ENCODE results near the gene NPAS2. TPM values are rescaled to one million over a fixed set of nuclear protein-coding genes. Genes with fewer than 3 reads are reported as not detected.
A peak's percentile ranks its signal among the peaks of the same experiment; 100 is the strongest.

The NPAS2 gene
- total RNA-seq, 4 donors from 2014 or later = 63.0 to 134 (median 115) TPM

DNA sequence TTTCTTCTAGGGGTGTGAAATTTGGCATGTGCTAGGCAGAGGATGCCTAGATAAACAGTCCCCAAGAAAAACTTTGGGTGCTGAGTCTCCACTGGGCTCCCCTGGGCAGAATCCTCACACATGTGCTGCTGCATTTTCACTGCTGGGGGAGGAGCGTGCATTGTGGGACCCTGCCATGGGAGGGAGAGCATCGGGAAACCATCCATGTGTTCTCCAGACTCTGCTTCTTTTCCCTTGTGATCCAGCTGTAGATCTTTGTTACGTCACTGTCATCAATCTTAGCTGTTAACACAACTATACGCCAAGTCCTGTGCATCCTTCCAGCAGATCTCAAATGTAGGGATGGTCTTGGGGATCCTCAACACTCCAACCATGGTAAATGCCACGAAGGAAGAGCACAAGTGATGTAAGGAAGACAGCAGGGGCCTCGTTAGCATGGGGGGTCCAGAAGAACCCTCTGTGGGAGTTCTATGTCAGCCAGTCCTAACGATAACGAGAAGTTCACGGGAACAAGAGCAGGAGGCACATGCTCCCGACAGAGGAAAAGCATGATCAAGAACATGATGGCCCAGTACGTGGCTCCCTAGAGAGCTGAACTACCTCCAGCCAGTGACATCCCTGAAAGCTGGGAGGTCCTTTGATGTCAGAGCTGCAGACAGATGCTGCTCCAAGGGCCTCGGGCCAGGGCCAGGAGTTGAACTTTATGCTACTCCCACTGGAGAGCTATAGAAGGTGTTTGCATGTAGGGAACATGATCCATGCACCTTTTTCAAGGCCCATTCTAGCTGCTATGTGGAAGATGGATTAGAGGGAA lies 41.1 kb upstream of the NPAS2 start:
- no peak for TF ChIP-seq POLR2A (IDR thresholded peaks at IDR 0.05)
- no peak for TF ChIP-seq POLR2AphosphoS5 (IDR thresholded peaks at IDR 0.05)
- TF ChIP-seq EP300 (IDR thresholded peaks at IDR 0.05; ENCODE audit: low read depth) = no peak
- TF ChIP-seq, protein P1, sequence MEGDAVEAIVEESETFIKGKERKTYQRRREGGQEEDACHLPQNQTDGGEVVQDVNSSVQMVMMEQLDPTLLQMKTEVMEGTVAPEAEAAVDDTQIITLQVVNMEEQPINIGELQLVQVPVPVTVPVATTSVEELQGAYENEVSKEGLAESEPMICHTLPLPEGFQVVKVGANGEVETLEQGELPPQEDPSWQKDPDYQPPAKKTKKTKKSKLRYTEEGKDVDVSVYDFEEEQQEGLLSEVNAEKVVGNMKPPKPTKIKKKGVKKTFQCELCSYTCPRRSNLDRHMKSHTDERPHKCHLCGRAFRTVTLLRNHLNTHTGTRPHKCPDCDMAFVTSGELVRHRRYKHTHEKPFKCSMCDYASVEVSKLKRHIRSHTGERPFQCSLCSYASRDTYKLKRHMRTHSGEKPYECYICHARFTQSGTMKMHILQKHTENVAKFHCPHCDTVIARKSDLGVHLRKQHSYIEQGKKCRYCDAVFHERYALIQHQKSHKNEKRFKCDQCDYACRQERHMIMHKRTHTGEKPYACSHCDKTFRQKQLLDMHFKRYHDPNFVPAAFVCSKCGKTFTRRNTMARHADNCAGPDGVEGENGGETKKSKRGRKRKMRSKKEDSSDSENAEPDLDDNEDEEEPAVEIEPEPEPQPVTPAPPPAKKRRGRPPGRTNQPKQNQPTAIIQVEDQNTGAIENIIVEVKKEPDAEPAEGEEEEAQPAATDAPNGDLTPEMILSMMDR (IDR thresholded peaks at IDR 0.05) = no peak
- WGBS, 2 donors (ENCODE audit: low coverage in 1 of 2) = 60 to 88% methylated on average over 3 to 12 of the region's 12 CpGs
- intact Hi-C loops (cut with DNase I; ENCODE audit: low total_unique reads) = no loop called here
- in situ Hi-C loops (cut with MboI; ENCODE audit: low pct_ligation_motif_present in 1 of 4, low pct_unique_long_range_greater_than_20kb in 1 of 4, low sequenced_read_pairs in 3 of 4) = no loop called here
- DNase-seq = no peak
- H3K36me3 ChIP-seq = no peaks in the 10 kb centered on the region
- H3K4me1 ChIP-seq = peaks cover 0 to 14% (median 3%) of the 10 kb centered on the region in 4 donors
- no peak overlapping the region for H3K4me3 ChIP-seq
- no peaks in the 10 kb centered on the region for H3K9me3 ChIP-seq
- H3K27me3 ChIP-seq = no peaks in the 10 kb centered on the region
- H3K27ac ChIP-seq = no peak overlapping the region

GRCh38 chr2:100779908-100780202 lies 40.1 kb upstream of the NPAS2 start:
- Histone ChIP-seq H3K9me3 (no peaks in the 10 kb centered on the region), H3K36me3 (no peaks in the 10 kb centered on the region), H3K4me3 (no peak overlapping the region), H3K27ac (peak overlapping the region in 2 of 4 donors; percentile 64 to 69), H3K27me3 (no peaks in the 10 kb centered on the region), H3K4me1 (peaks cover 0 to 14% (median 3%) of the 10 kb centered on the region in 4 donors)
- in situ Hi-C loops (cut with MboI; ENCODE audit: low pct_ligation_motif_present in 1 of 4, low pct_unique_long_range_greater_than_20kb in 1 of 4, low sequenced_read_pairs in 3 of 4) (no loop called here), intact Hi-C loops (cut with DNase I; ENCODE audit: low total_unique reads) (no loop called here)
- 83 to 93% methylated on average over 1 to 3 of the region's 3 CpGs for WGBS, 2 donors (ENCODE audit: low coverage in 1 of 2)
- no peak for TF ChIP-seq EP300 (IDR thresholded peaks at IDR 0.05; ENCODE audit: low read depth)
- TF ChIP-seq, protein P1 (IDR thresholded peaks at IDR 0.05) = no peak
- TF ChIP-seq POLR2AphosphoS5 (IDR thresholded peaks at IDR 0.05) = no peak
- no peak for TF ChIP-seq POLR2A (IDR thresholded peaks at IDR 0.05)
- DNase-seq = no peak

- 40 to 44% methylated on average over 1 to 8 of the region's 8 CpGs for WGBS, 2 donors (ENCODE audit: low coverage in 1 of 2)
- in situ Hi-C loops (cut with MboI; ENCODE audit: low pct_ligation_motif_present in 1 of 4, low pct_unique_long_range_greater_than_20kb in 1 of 4, low sequenced_read_pairs in 3 of 4) = no loop called here
Observed at GRCh38 chr2:100780203-100781008, 39.5 kb upstream of the NPAS2 start.

GRCh38 chr2:100781009-100781325 lies 39.0 kb upstream of the NPAS2 start:
- Histone ChIP-seq H3K4me1 (peaks cover 0 to 22% (median 6%) of the 10 kb centered on the region in 4 donors), H3K27ac (peak overlapping the region in 3 of 4 donors; percentile 44 to 69 (median 64)), H3K9me3 (no peaks in the 10 kb centered on the region), H3K36me3 (no peaks in the 10 kb centered on the region), H3K4me3 (no peak overlapping the region), H3K27me3 (no peaks in the 10 kb centered on the region)
- in situ Hi-C loops (cut with MboI; ENCODE audit: low pct_ligation_motif_present in 1 of 4, low pct_unique_long_range_greater_than_20kb in 1 of 4, low sequenced_read_pairs in 3 of 4) (no loop called here), intact Hi-C loops (cut with DNase I; ENCODE audit: low total_unique reads) (no loop called here)
- TF ChIP-seq POLR2AphosphoS5 (IDR thresholded peaks at IDR 0.05) (no peak), POLR2A (IDR thresholded peaks at IDR 0.05) (no peak), EP300 (IDR thresholded peaks at IDR 0.05; ENCODE audit: low read depth) (no peak)
- TF ChIP-seq, protein P1 (IDR thresholded peaks at IDR 0.05) = no peak
- WGBS, 2 donors (ENCODE audit: low coverage in 1 of 2) = 58 to 64% methylated on average over 1 of the region's 1 CpG
- DNase-seq = no peak

More at GRCh38 chr2:100780203-100781008, 39.5 kb upstream of the NPAS2 start:
- H3K4me1 ChIP-seq = peaks cover 0 to 17% (median 3%) of the 10 kb centered on the region in 4 donors
- H3K36me3 ChIP-seq = no peaks in the 10 kb centered on the region
- no peaks in the 10 kb centered on the region for H3K9me3 ChIP-seq
- TF ChIP-seq, protein P1 (IDR thresholded peaks at IDR 0.05) = no peak
- TF ChIP-seq POLR2A (IDR thresholded peaks at IDR 0.05) = no peak
- no peak for TF ChIP-seq EP300 (IDR thresholded peaks at IDR 0.05; ENCODE audit: low read depth)
- no peak for TF ChIP-seq POLR2AphosphoS5 (IDR thresholded peaks at IDR 0.05)
- peak; percentile 29 for DNase-seq
- no peak overlapping the region for H3K4me3 ChIP-seq
- H3K27me3 ChIP-seq = no peaks in the 10 kb centered on the region
- H3K27ac ChIP-seq = peak overlapping the region; percentile 44 to 70 (median 66)
- intact Hi-C loops (cut with DNase I; ENCODE audit: low total_unique reads) = no loop called here

Data from transverse colon (tissue), 4 donors.